GM12875 (cell line): ENCODE data around the gene ZNF605.

Experiments used
- H3K4me3 ChIP-seq: one replicate; pipeline ENCODE4 v1.5.1; 2011; ENCODE audit warnings: low read depth, low read length, control low read depth
- CTCF ChIP-seq: IDR thresholded peaks from 2 replicates; pipeline ENCODE4 v1.5.1; 2011; ENCODE audit warnings: low read depth, mild to moderate bottlenecking, control low read depth, inconsistent platforms, low read length, moderate library complexity, borderline replicate concordance; ENCODE audit not compliant: insufficient read depth

ZNF605 gene

GRCh38 chr12:132936163-132936562 lies 19.9 kb downstream of the ZNF605 start:
- H3K4me3 ChIP-seq, result no peak overlapping the region
- TF ChIP-seq CTCF, result no peak

DNA sequence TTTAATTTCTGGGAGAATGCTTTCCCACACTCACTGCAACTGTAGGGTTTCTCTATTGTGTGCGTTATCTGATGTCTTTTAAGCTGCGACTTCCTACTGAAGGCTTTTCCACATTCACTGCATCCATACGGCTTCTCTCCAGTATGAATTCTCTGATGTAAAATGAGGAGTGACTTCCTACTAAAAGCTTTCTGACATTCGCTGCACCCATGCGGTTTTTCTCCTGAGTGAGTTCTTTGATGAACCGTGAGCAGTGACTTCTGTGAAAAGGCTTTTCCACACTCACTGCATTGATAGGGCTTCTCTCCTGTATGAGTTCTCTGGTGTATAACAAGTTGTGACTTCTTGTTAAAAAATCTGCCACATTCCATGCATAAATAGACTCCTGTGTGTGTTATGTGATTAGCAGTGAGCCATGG lies 29.7 kb downstream of the ZNF605 start:
- H3K4me3 ChIP-seq, result no peak overlapping the region
- no peak for TF ChIP-seq CTCF

- no peak overlapping the region for H3K4me3 ChIP-seq
- no peak for TF ChIP-seq CTCF
These were observed 30.3 kb downstream of the ZNF605 start for GRCh38 chr12:132925597-132926414.

DNA sequence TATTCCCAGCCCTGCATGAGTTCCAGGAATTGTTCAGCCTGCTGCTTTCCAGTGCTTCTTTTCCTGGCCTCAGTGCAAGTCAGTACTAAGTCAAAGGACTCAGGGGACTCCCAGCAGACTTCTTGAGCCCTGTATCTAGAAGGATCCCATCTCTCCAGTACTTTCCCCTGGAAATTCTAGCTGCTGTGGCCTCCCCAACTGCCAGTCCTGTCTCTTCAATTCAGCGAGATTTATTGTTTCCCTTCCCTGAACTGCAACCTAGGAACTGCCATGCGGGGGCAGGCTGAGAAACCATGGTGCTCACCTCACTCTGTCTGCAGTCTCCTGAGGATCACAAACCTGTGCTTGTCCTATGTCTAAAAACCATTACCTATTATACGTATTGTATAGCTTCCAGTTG lies 31.8 kb downstream of the ZNF605 start:
- no peak overlapping the region for H3K4me3 ChIP-seq

DNA sequence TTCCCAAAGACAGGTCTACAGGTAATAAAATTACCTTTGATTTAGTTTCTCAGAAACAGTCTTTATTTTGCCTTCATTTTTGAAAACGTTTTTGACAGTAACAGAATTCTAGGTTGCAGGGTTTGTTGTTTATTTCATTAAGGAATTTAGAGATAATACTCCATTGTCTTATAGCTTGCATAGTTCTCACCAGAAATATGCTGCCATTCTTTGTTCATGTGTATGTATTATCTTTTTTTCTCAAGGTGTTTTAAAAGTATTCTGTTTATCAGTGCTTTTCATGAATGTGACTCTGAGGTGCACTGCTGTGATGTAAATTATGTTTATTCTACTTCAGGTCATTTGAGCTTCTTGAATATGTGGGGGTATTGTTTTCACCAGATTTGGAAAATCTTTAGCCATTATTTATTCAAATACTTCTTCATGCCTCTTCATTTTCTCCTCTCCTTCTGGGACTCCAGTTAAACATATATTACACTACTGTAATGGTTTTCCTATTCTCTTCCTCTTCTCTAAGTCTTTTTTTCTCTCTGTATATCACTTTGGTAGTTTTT lies 32.7 kb downstream of the ZNF605 start:
- no peak for TF ChIP-seq CTCF
- H3K4me3 ChIP-seq, result no peak overlapping the region

More for the DNA sequence above, 31.8 kb downstream of the ZNF605 start:
- no peak for TF ChIP-seq CTCF

DNA sequence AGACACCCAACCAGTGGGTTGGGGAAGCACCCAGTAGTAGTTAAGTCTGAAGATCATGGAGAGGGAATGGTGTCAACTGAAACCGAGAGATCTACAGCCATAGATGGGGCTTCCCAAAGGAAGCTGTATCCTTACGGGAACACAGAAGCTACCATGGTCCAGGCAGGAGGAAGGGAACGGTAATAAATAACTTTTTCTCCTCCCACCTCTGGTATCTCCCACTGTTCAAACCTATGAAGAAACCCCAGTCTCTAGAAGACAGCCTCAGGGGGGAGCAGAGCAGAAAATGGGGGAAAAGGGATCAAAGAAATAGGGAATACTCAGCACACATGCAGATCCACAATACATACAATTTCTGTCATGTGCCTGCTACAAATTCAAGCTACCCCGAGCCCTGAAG lies 33.4 kb downstream of the ZNF605 start:
- H3K4me3 ChIP-seq, result no peak overlapping the region
- TF ChIP-seq CTCF, result no peak

DNA sequence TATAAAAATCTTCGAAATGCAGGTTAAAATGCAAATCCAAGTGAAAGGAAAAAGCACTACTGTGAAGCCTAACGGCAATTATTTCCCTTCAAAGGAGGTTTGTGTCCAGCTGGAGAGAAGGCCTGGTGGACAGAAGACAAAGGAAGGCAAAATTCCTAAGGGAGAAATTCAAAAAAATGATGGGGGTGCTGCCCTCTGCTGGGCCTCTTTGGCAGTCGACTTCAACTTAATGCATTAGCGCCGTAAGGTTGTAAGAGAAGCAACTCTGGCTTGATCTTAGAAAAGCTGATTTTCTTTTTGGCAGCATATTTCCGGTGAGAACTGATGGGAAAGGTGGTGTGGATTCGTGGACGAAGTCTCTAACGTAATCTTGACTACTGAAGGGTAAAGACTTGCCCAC lies 34.4 kb downstream of the ZNF605 start:
- no peak for TF ChIP-seq CTCF
- H3K4me3 ChIP-seq, result no peak overlapping the region
